Thoracic aorta (tissue), 2 donors: ENCODE measurements around the gene NASP. TPM values are rescaled to one million over a fixed set of nuclear protein-coding genes. Genes with fewer than 3 reads are reported as not detected.

Experiments used
- ATAC-seq: fragments of 150-250 bp; one replicate; pipeline ENCODE4 v1.8.0; 2017; ENCODE audit warnings: low read depth; ENCODE audit not compliant: insufficient number of reproducible peaks, low FRiP score
- DNase-seq: peaks from one replicate; pipeline ENCODE4 v3.0.0-alpha.2; 2020; ENCODE audit warnings: low spot score
- H3K27ac ChIP-seq, 2 donors: fragments of 200-600 bp; sonication (generic); 1 replicate in 1 of 2; 2 replicates in 1 of 2; pipeline ENCODE4 v1.5.1; 2016; ENCODE audit warnings: mild to moderate bottlenecking in 2 of 2, moderate library complexity in 2 of 2
- H3K27me3 ChIP-seq: fragments of 200-600 bp; sonication (generic); replicated peaks from 2 replicates; pipeline ENCODE4 v1.6.0; 2016; ENCODE audit warnings: mild to moderate bottlenecking; ENCODE audit not compliant: insufficient read depth
- H3K36me3 ChIP-seq: fragments of 200-600 bp; sonication (generic); one replicate; pipeline ENCODE4 v1.5.1; 2016
- H3K4me1 ChIP-seq, 2 donors: fragments of 200-600 bp; sonication (generic); 1 replicate in 1 of 2; 2 replicates in 1 of 2; pipeline versions ENCODE4 v1.5.1 to v1.6.0; 2016; ENCODE audit warnings: low read depth in 2 of 2, mild to moderate bottlenecking in 1 of 2; ENCODE audit not compliant: control insufficient read depth in 1 of 2
- H3K4me3 ChIP-seq: fragments of 200-600 bp; sonication (generic); 2 replicates; pipeline ENCODE4 v1.5.1; 2016; ENCODE audit warnings: mild to moderate bottlenecking
- H3K9me3 ChIP-seq: fragments of 200-600 bp; sonication (generic); 2 replicates; pipeline ENCODE4 v1.5.1; 2016
- total RNA-seq, 2 donors: library from RNA; depleted of rRNA; stranded (reverse); fragments of >200 nt; gene quantifications; one replicate each; pipeline versions ENCODE4 v1.1.0 to v1.2.3, GENCODE V29; 2016
- TF ChIP-seq, protein P1 (sequence below): fragments of 200-600 bp; sonication (generic); IDR thresholded peaks from one replicate; pipeline ENCODE4 v1.5.1; 2019; ENCODE audit warnings: antibody characterized with exemption

Gene NASP
- total RNA-seq, 2 donors from 2014 or later = 34.7 to 91.4 TPM

DNA sequence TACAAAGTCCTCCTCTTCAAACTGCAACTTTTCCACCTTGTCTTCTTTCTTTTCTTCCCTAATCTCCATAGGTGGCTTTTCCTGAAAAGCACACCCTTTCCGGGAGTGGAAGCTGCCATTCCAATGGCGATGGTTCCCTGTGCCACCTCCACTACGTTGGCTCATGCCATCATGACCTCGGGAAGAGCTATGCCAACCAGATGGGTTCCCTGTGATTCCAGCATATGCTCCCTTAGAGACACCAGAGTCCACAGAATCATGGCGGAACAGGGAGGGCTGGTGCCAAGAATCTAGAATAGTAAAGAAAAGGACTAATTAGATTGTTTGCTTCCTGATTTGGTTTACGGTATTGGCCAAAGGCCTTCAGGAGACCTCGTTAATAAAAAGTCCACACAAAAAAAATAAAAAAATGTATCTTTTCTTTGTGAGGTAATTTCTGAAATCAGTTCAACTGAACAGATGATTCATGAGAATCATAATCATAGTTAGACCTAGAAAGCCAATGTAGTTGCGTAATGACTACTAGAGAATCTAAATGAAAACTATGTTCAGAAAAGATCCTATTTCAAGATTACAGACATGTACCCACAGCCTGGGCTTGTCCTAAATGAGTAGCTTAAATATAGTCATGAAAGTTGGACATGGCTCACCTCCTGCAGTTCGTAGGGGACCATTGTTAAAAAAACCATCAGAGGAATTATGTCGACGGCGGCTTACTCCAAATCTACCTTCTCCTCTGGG, 70.9 kb downstream of the NASP start:
- H3K9me3 ChIP-seq = no peaks in the 10 kb centered on the region
- no peaks in the 10 kb centered on the region for H3K4me1 ChIP-seq
- TF ChIP-seq, protein P1, sequence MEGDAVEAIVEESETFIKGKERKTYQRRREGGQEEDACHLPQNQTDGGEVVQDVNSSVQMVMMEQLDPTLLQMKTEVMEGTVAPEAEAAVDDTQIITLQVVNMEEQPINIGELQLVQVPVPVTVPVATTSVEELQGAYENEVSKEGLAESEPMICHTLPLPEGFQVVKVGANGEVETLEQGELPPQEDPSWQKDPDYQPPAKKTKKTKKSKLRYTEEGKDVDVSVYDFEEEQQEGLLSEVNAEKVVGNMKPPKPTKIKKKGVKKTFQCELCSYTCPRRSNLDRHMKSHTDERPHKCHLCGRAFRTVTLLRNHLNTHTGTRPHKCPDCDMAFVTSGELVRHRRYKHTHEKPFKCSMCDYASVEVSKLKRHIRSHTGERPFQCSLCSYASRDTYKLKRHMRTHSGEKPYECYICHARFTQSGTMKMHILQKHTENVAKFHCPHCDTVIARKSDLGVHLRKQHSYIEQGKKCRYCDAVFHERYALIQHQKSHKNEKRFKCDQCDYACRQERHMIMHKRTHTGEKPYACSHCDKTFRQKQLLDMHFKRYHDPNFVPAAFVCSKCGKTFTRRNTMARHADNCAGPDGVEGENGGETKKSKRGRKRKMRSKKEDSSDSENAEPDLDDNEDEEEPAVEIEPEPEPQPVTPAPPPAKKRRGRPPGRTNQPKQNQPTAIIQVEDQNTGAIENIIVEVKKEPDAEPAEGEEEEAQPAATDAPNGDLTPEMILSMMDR = no peak
- H3K27me3 ChIP-seq = no peaks in the 10 kb centered on the region
- no peak overlapping the region for H3K27ac ChIP-seq
- ATAC-seq (no peak), DNase-seq (no peak)
- peaks cover 73% of the 10 kb centered on the region for H3K36me3 ChIP-seq
- H3K4me3 ChIP-seq = no peak overlapping the region

DNA sequence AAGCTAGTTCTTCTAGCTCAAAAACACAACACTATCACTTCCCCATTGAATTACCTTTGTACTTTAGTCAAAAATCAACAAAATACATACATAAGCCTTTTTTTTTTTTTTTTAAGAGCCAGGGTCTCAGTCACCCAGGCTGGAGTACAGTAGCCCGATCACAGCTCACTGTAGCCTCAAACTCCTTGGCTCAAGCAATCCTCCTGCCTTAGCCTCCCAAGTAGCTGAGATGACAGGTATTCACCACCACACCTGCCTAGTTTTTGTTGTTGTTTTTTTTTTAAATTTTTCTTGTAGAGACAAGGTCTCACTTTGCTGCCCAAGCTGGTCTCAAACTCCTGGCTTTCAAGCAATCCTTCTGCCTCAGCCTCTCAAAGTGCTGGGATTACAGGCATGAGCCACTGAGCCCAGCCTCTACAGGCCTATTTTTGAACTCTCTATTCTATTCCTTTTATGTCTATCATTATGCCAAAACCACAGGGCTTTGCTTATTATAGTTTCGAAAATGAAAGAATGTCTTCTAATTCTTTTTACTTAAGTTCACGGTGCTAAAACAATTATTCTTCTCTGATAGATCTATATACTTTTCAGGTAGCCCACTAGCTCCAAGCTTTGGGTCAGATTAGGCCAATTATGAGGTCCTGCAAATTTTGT, 72.9 kb downstream of the NASP start:
- H3K27ac ChIP-seq = no peak overlapping the region
- H3K9me3 ChIP-seq = no peaks in the 10 kb centered on the region
- no peaks in the 10 kb centered on the region for H3K4me1 ChIP-seq
- TF ChIP-seq, protein P1 = no peak
- H3K36me3 ChIP-seq = peaks cover 65% of the 10 kb centered on the region
- DNase-seq = no peak
- no peak for ATAC-seq
- no peaks in the 10 kb centered on the region for H3K27me3 ChIP-seq
- H3K4me3 ChIP-seq = no peak overlapping the region

- ATAC-seq = no peak
- Histone ChIP-seq H3K27ac (no peak overlapping the region), H3K9me3 (no peaks in the 10 kb centered on the region), H3K27me3 (no peaks in the 10 kb centered on the region), H3K36me3 (peaks cover 57% of the 10 kb centered on the region), H3K4me1 (no peaks in the 10 kb centered on the region), H3K4me3 (no peak overlapping the region)
- no peak for DNase-seq
- TF ChIP-seq, protein P1 = no peak
Measured at GRCh38 chr1:45658171-45658570, 74.3 kb downstream of the NASP start.

DNA sequence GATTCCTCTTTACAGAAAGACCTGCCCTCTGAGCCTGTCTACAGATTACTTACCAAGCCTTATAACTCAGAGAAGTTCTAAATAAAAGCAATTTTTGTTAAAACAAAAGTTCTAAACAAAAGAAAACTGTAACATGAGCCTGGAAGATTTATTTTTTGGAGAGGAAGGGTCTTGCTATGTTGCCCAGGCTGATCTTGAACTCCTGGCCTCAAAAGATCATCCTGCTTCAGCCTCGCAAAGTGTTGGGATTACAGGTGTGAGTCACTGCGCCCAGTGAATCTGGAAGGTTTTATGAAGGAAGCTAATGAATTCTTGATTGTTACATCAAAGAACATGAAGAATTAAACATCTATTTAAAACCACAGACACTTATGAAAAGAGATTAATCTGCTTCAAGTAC, 75.4 kb downstream of the NASP start:
- Histone ChIP-seq H3K4me3 (no peak overlapping the region), H3K4me1 (no peaks in the 10 kb centered on the region), H3K27me3 (no peaks in the 10 kb centered on the region), H3K27ac (no peak overlapping the region), H3K36me3 (peaks cover 53% of the 10 kb centered on the region), H3K9me3 (no peaks in the 10 kb centered on the region)
- ATAC-seq = no peak
- TF ChIP-seq, protein P1 = no peak
- DNase-seq = no peak

- Histone ChIP-seq H3K27me3 (no peaks in the 10 kb centered on the region), H3K9me3 (no peaks in the 10 kb centered on the region), H3K4me3 (no peak overlapping the region), H3K27ac (no peak overlapping the region), H3K4me1 (no peaks in the 10 kb centered on the region), H3K36me3 (peaks cover 43% of the 10 kb centered on the region)
- TF ChIP-seq, protein P1 = no peak
- no peak for DNase-seq
- no peak for ATAC-seq
Measured at GRCh38 chr1:45660336-45660735, 76.5 kb downstream of the NASP start.
